HL-60 (cell line): Measurements from ENCODE around the gene DNAH14.
"Not testable (repeated sequence)": the region's sequence is repeated elsewhere in the genome, so short reads cannot be mapped to it uniquely, and the experiment has no call there.

Experiments used
- DNase-seq, 2 experiments: peaks; one replicate each; pipeline ENCODE4 v3.0.0-alpha.2; 2010 to 2020; ENCODE audit warnings: low read depth in 1 of 2, low spot score in 1 of 2
- H3K27ac ChIP-seq: fragments of 250-450 bp; sonication (Bioruptor Pico); replicated peaks from 2 replicates; pipeline ENCODE4 v1.5.1; 2020; ENCODE audit warnings: mild to moderate bottlenecking, moderate library complexity
- H3K27me3 ChIP-seq: fragments of 250-450 bp; sonication (Bioruptor Pico); 2 replicates; pipeline ENCODE4 v1.5.1; 2021; ENCODE audit warnings: mild to moderate bottlenecking, moderate library complexity; ENCODE audit not compliant: insufficient read depth, poor library complexity, severe bottlenecking
- H3K4me3 ChIP-seq: replicated peaks from 2 replicates; pipeline ENCODE4 v1.5.1; 2011; ENCODE audit warnings: mild to moderate bottlenecking, control low read depth, low read length; ENCODE audit not compliant: insufficient read depth
- GABPA ChIP-seq: IDR thresholded peaks from 2 replicates; pipeline ENCODE4 v1.6.1; 2012; ENCODE audit warnings: low read depth
- POLR2AphosphoS5 ChIP-seq: IDR thresholded peaks from 2 replicates; pipeline ENCODE4 v1.6.1; 2012; ENCODE audit warnings: low read depth
- SPI1 ChIP-seq: IDR thresholded peaks from 2 replicates; pipeline ENCODE4 v1.6.1; 2012; ENCODE audit warnings: low read depth, mild to moderate bottlenecking, borderline replicate concordance
- long read RNA-seq: library from polyadenylated mRNA; unstranded; transcript quantifications from one replicate; pipeline ENCODE4 v2.0.0, GENCODE V29; 2020
- TF ChIP-seq, protein P1 (sequence below): IDR thresholded peaks from one replicate; pipeline ENCODE4 v1.5.1; 2011; ENCODE audit warnings: low read length, control low read depth, inconsistent platforms; ENCODE audit not compliant: insufficient read depth
- TF ChIP-seq, protein P2 (sequence below): IDR thresholded peaks from 2 replicates; pipeline ENCODE4 v1.6.1; 2012; ENCODE audit warnings: low read depth; ENCODE audit not compliant: insufficient replicate concordance

Gene DNAH14
- long read RNA-seq, transcript DNAH14-205 (7 exons, 1,103 nt) = major isoform, 43 of 82 reads
- long read RNA-seq, partial matches to known transcripts = 14 of 82 reads
- long read RNA-seq, other reads (novel, unspliced or antisense) = 24 of 82 reads

DNA sequence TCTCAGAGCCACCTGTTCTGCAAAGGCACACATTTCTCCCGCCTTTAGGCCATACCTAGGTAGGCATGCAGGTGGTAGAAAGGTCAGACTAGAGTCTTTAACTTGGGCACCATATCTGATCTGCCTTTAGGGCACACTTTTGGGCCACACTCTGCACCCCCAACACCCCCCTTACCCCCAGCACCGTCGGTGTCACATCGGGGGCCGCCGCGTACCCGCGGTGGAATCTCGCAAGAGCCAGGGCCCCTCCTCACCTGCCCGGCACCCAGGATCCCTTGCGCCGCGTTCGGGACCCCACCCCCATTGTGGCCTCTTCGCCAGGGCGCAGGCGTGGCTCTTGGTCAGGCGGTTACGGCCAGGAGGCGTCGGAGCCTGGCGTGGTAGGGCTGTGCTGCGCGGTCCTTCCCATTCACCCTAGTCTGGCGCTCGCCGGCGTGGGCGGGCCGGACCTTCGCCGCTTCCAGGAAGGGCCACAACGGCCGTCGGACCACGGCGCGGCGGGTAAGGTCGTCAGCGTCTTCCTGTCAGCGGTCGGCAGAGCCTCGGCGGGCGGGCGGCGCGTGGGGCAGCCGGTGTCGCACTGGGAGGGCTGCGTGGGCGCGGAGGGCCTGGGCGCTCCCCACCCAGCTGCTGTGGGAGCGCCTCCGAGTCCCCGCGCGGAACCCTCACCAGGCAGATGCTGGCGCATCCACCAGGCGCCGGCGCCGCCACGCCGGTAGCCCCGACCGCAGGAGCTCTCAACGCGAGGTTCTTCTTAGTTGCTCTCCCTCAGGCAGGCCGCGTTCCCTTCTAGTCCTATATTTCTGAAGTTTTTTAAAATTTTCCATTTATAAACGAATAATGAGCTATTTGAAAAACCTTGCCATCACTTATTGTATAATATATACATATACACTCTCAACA, at the start of gene DNAH14:
Gene DNAH14 (plus strand): TSS at position 341 of the 903 bp plus-strand sequence. CDS start 23,028 bp downstream, outside the sequence.
- no peaks in the 10 kb centered on the region for H3K27me3 ChIP-seq
- TF ChIP-seq SPI1 = no peak
- no peak; the same call in 1 of the 2 replicates for TF ChIP-seq GABPA
- peak; percentile 88; the same call in 1 of the 2 replicates for TF ChIP-seq POLR2AphosphoS5
- TF ChIP-seq, protein P1, sequence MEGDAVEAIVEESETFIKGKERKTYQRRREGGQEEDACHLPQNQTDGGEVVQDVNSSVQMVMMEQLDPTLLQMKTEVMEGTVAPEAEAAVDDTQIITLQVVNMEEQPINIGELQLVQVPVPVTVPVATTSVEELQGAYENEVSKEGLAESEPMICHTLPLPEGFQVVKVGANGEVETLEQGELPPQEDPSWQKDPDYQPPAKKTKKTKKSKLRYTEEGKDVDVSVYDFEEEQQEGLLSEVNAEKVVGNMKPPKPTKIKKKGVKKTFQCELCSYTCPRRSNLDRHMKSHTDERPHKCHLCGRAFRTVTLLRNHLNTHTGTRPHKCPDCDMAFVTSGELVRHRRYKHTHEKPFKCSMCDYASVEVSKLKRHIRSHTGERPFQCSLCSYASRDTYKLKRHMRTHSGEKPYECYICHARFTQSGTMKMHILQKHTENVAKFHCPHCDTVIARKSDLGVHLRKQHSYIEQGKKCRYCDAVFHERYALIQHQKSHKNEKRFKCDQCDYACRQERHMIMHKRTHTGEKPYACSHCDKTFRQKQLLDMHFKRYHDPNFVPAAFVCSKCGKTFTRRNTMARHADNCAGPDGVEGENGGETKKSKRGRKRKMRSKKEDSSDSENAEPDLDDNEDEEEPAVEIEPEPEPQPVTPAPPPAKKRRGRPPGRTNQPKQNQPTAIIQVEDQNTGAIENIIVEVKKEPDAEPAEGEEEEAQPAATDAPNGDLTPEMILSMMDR = no peak
- TF ChIP-seq, protein P2, sequence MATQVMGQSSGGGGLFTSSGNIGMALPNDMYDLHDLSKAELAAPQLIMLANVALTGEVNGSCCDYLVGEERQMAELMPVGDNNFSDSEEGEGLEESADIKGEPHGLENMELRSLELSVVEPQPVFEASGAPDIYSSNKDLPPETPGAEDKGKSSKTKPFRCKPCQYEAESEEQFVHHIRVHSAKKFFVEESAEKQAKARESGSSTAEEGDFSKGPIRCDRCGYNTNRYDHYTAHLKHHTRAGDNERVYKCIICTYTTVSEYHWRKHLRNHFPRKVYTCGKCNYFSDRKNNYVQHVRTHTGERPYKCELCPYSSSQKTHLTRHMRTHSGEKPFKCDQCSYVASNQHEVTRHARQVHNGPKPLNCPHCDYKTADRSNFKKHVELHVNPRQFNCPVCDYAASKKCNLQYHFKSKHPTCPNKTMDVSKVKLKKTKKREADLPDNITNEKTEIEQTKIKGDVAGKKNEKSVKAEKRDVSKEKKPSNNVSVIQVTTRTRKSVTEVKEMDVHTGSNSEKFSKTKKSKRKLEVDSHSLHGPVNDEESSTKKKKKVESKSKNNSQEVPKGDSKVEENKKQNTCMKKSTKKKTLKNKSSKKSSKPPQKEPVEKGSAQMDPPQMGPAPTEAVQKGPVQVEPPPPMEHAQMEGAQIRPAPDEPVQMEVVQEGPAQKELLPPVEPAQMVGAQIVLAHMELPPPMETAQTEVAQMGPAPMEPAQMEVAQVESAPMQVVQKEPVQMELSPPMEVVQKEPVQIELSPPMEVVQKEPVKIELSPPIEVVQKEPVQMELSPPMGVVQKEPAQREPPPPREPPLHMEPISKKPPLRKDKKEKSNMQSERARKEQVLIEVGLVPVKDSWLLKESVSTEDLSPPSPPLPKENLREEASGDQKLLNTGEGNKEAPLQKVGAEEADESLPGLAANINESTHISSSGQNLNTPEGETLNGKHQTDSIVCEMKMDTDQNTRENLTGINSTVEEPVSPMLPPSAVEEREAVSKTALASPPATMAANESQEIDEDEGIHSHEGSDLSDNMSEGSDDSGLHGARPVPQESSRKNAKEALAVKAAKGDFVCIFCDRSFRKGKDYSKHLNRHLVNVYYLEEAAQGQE = peak; percentile 50
- peak within 1 kb of the TSS; percentile 47 for H3K4me3 ChIP-seq
- DNase-seq = peak; percentile 50 to 69
- H3K27ac ChIP-seq = peak within 1 kb of the TSS; percentile 68

DNA sequence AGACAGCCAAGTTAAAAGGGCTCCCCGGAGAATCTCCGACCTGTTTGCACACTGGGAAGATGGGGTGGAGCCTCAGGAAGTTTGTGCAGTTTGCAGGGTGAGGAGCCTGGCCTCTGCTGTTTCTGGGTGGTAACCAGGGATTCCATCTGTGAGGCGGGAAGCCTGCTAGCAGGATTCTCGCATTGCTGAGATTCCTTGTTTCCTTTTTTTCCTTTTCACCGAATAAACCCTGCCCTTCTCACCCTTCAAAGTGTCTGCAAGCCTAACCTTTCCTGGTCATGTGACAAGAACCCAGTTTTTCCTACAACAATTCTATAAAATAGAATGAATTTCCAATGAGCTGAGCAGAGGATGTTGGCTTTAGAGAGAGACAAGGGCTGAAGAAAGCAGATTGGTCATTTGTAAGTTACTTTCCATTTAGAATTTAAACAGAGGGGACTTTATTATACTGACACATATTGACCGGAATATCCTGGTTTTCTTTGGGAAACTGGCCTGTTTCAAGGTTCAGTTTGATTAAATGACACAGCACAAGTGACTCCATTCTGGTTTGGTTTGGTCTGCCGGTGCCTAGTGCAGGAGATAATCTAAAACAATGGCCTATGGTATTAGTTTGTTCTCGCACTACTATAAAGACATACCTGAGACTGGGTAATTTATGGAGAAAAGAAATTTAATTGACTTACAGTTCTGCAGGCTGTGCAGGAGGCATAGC, 48.7 kb upstream of the DNAH14 start:
- TF ChIP-seq, protein P2 = no peak
- TF ChIP-seq GABPA = no peak
- TF ChIP-seq, protein P1 = no peak
- DNase-seq = no peak
- H3K27me3 ChIP-seq = no peaks in the 10 kb centered on the region
- no peak overlapping the region for H3K27ac ChIP-seq
- H3K4me3 ChIP-seq = no peak overlapping the region

DNA sequence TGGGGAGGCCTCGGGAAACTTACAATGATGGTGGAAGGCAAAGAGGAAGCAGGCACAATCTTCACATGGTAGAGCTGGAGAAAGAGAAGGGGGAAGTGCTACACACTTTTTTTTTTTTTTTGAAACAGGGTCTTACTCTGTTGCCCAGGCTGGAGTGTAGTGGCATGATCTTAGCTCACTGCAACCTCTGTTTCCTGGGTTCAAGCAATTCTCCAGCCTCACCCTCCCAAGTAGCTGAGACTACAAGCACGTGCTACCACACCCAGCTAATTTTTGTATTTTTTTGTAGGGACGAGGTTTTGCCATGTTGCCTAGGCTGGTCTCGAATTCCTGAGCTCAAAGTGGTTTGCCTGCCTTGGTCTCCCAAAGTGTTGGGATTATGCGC, 48.2 kb upstream of the DNAH14 start:
- not testable (repeated sequence) for H3K27me3 ChIP-seq, H3K27ac ChIP-seq, DNase-seq, H3K4me3 ChIP-seq
- TF ChIP-seq SPI1 = peak; percentile 87

DNA sequence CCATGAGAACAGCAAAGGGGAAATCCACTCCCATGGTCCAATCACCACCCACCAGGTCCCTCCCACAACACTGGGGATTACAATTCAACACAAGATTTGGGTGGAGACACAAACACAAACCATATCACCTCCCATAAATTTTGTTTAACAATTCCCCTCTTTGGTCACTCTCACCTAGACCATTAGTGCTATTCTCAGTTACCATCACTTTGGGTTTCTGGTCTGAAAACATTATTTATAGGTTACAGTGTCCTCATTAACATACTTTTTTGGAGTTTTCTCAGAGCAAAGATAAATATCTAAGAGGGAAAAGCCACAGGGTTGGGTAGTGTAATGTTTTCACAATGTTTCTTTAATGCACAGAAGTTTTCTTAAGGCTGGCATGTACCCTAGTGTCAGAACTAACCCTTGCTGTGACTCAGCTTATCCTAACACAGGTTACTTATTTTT, 47.7 kb upstream of the DNAH14 start:
- DNase-seq = no peak
- no peaks in the 10 kb centered on the region for H3K27me3 ChIP-seq
- H3K27ac ChIP-seq = no peak overlapping the region
- H3K4me3 ChIP-seq = no peak overlapping the region
- no peak for TF ChIP-seq POLR2AphosphoS5
- TF ChIP-seq, protein P1 = no peak
- TF ChIP-seq SPI1 = no peak
- TF ChIP-seq, protein P2 = no peak
- TF ChIP-seq GABPA = no peak
